GM23248 (cell line): Measurements from ENCODE around the gene TFPI2.
"Not testable (repeated sequence)": the region's sequence is repeated elsewhere in the genome, so short reads cannot be mapped to it uniquely, and the experiment has no call there.

ENCODE experiments used
- EZH2 ChIP-seq: fragments of 200-600 bp; sonication (generic); IDR thresholded peaks from 2 replicates; pipeline ENCODE4 v1.6.1; 2018; ENCODE audit warnings: antibody characterized with exemption, mild to moderate bottlenecking; ENCODE audit not compliant: insufficient read depth, poor library complexity, severe bottlenecking
- EZH2phosphoT487 ChIP-seq: fragments of 200-600 bp; sonication (generic); IDR thresholded peaks from 2 replicates; pipeline ENCODE4 v1.6.1; 2018; ENCODE audit warnings: antibody characterized with exemption, moderate library complexity, mild to moderate bottlenecking, low read depth; ENCODE audit not compliant: insufficient read depth

DNA sequence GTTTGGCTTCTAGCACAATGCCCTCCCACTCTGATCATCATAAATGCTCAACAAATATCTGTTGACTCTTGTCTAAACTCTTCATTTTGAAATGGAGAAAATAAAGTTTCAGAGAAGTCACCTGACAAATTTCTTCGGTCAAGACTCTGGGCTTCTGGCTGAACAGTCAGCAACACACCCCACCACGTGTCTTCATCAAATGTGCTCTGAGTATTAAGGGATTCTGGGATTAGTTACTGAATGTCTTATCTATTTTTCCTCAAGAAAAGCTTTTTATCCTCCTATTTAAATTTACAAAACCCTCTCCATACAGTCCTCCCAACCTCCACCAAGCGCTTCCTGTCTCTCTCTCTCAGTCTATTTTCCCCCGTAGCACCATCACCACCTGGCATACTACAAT, 25.8 kb upstream of the TFPI2 start:
- not testable (repeated sequence) for TF ChIP-seq EZH2, EZH2phosphoT487
